ENCODE data around the gene ABITRAM.

DNA sequence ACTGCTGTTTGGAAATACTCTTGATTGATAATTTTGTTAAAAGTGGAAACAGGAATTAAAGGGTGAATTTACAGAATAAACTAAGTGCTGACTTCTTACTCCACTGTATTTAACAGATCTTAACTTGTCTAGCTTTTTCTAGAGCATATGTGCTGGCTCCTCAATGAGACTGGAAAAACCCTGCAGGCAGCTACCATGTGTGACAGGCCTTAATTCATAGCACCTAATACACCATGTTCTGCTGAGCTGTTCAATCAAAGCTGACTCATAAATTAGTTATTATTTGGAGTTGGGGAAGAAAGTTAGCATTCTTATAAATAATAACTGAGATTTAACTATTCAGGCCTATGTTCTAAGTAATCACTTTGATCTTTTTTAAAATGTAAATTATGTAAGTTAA lies 49.7 kb downstream of the ABITRAM start:
- TF ChIP-seq POLR2A (IDR thresholded peaks at IDR 0.05), result no peak
- TF ChIP-seq, protein P1, sequence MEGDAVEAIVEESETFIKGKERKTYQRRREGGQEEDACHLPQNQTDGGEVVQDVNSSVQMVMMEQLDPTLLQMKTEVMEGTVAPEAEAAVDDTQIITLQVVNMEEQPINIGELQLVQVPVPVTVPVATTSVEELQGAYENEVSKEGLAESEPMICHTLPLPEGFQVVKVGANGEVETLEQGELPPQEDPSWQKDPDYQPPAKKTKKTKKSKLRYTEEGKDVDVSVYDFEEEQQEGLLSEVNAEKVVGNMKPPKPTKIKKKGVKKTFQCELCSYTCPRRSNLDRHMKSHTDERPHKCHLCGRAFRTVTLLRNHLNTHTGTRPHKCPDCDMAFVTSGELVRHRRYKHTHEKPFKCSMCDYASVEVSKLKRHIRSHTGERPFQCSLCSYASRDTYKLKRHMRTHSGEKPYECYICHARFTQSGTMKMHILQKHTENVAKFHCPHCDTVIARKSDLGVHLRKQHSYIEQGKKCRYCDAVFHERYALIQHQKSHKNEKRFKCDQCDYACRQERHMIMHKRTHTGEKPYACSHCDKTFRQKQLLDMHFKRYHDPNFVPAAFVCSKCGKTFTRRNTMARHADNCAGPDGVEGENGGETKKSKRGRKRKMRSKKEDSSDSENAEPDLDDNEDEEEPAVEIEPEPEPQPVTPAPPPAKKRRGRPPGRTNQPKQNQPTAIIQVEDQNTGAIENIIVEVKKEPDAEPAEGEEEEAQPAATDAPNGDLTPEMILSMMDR (IDR thresholded peaks at IDR 0.05), result no peak
